Measurements from ENCODE around the gene CACNA1F.

The CACNA1F gene

DNA sequence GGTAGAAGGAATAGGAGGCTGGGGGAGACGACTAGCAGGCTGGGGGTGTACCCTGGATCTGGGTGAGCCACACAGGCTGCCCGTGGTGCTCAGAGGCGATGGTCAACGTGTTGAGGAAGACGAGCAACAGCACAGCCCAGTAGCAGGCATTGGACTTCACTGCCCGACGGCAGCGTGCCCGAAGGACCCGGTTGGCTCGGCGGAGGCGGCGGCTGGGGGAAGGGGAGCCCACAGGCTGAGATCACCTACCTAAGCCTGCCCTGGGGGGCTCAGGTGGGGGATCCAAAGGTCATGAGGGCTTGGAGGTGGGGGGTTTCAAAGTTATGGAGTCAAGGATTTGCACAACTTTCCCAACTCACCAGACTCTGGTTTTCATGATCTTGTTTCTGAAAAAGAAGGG lies 7.3 kb downstream of the CACNA1F start:
- peaks cover 34% of the 10 kb centered on the region for H3K27me3 Mint-ChIP-seq (ENCODE audit: low read depth, poor library complexity)
- H3K9me3 Mint-ChIP-seq = peaks cover 77% of the 10 kb centered on the region
- TF ChIP-seq CTCF (IDR thresholded peaks at IDR 0.05) = no peak
- no peaks in the 10 kb centered on the region for H3K36me3 Mint-ChIP-seq (ENCODE audit: low read depth)
- no peak for DNase-seq
- H3K4me1 Mint-ChIP-seq = no peaks in the 10 kb centered on the region
- no peak overlapping the region for H3K4me3 Mint-ChIP-seq
- no peak overlapping the region for H3K27ac Mint-ChIP-seq

GRCh38 chrX:49221868-49222267 lies 11.3 kb downstream of the CACNA1F start:
- no peaks in the 10 kb centered on the region for H3K36me3 Mint-ChIP-seq (ENCODE audit: low read depth)
- no peak overlapping the region for H3K4me3 Mint-ChIP-seq
- H3K27me3 Mint-ChIP-seq (ENCODE audit: low read depth, poor library complexity) = peaks cover 44% of the 10 kb centered on the region
- H3K9me3 Mint-ChIP-seq = peaks cover 83% of the 10 kb centered on the region
- DNase-seq = no peak
- no peak overlapping the region for H3K27ac Mint-ChIP-seq
- no peak for TF ChIP-seq CTCF (IDR thresholded peaks at IDR 0.05)
- no peaks in the 10 kb centered on the region for H3K4me1 Mint-ChIP-seq

DNA sequence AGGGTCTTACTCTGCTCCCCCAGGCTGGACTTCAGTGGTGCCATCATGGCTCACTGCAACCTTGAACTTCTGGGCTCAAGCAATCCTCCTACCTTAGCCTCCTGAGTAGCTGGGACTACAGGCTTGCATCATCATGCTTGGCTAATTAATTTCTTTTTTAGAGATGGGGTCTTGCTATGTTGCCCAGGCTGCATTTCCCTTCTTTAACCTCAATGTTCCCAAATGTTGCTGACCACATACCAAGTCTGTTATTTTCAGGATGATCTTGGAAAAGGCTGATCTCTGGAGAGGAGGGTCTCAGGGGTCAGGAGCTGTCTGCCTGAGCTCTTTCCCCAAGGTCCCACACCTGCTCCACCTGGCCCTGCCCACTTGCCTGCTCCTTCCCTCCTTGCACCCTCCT lies 13.0 kb downstream of the CACNA1F start:
- Mint-ChIP-seq H3K4me3 (no peak overlapping the region), H3K4me1 (no peaks in the 10 kb centered on the region), H3K27ac (no peak overlapping the region), H3K36me3 (ENCODE audit: low read depth) (no peaks in the 10 kb centered on the region), H3K27me3 (ENCODE audit: low read depth, poor library complexity) (peaks cover 41% of the 10 kb centered on the region), H3K9me3 (peaks cover 83% of the 10 kb centered on the region)
- no peak for TF ChIP-seq CTCF (IDR thresholded peaks at IDR 0.05)
- no peak for DNase-seq

GRCh38 chrX:49214996-49215526 lies 18.1 kb downstream of the CACNA1F start:
- H3K9me3 Mint-ChIP-seq = peaks cover 86% of the 10 kb centered on the region
- DNase-seq = no peak
- peaks cover 25% of the 10 kb centered on the region for H3K27me3 Mint-ChIP-seq (ENCODE audit: low read depth, poor library complexity)
- no peak for TF ChIP-seq CTCF (IDR thresholded peaks at IDR 0.05)
- H3K27ac Mint-ChIP-seq = no peak overlapping the region
- no peaks in the 10 kb centered on the region for H3K36me3 Mint-ChIP-seq (ENCODE audit: low read depth)
- no peaks in the 10 kb centered on the region for H3K4me1 Mint-ChIP-seq
- H3K4me3 Mint-ChIP-seq = no peak overlapping the region

DNA sequence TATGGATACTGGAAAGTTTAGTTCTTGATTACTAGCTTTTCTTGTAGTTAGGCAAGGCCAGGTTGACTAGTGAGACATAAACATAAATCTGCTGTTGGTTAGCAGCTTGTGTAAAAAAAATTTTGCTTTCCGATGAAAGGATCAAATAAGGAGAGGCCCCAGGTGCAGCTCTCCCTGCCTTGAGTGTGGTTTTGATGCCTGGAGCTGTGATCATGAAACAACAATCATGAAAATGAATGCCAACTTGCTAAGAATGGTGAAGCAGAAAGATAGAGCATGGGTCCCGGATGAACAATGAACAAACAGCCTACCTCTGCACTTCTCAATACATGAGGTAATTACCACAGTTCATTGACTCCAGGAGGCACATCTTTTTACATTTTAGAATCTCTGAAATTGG lies 18.7 kb downstream of the CACNA1F start:
- TF ChIP-seq CTCF (IDR thresholded peaks at IDR 0.05) = no peak
- peaks cover 82% of the 10 kb centered on the region for H3K9me3 Mint-ChIP-seq
- no peaks in the 10 kb centered on the region for H3K36me3 Mint-ChIP-seq (ENCODE audit: low read depth)
- no peak for DNase-seq
- peaks cover 22% of the 10 kb centered on the region for H3K27me3 Mint-ChIP-seq (ENCODE audit: low read depth, poor library complexity)
- no peak overlapping the region for H3K27ac Mint-ChIP-seq
- H3K4me3 Mint-ChIP-seq = no peak overlapping the region
- no peaks in the 10 kb centered on the region for H3K4me1 Mint-ChIP-seq

DNA sequence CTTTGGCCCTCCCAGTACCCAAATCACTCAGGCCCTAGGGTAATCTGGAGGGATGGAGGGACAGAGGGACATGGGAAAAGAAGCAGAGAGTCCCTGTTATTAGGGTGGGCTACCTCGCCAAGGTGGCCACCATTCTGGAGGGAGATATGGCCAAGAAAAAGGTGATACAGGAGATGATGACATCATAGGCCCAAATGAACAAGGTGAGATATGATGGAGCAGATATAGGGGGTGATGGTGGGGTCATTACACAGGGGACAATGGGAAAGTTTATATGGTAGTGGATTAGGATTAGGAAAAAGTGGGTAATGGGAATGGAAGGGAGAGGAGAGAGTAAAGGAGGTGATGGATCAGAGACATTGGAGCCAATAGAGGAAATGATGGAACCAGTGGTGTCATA lies 20.3 kb downstream of the CACNA1F start:
- no peaks in the 10 kb centered on the region for H3K36me3 Mint-ChIP-seq (ENCODE audit: low read depth)
- TF ChIP-seq CTCF (IDR thresholded peaks at IDR 0.05) = no peak
- H3K9me3 Mint-ChIP-seq = peaks cover 76% of the 10 kb centered on the region
- no peaks in the 10 kb centered on the region for H3K4me1 Mint-ChIP-seq
- H3K27ac Mint-ChIP-seq = no peak overlapping the region
- no peak for DNase-seq
- H3K4me3 Mint-ChIP-seq = no peak overlapping the region
- peaks cover 15% of the 10 kb centered on the region for H3K27me3 Mint-ChIP-seq (ENCODE audit: low read depth, poor library complexity)

Data from nephron progenitor cell (in vitro differentiated cells).